Skin of body (tissue), 2 donors: ENCODE data around the gene MCTP1. TPM values are rescaled to one million over a fixed set of nuclear protein-coding genes. Genes with fewer than 3 reads are reported as not detected.
"Not testable (repeated sequence)": the region's sequence is repeated elsewhere in the genome, so short reads cannot be mapped to it uniquely, and the experiment has no call there.

Experiments used
- DNase-seq: peaks from one replicate; lab custom pipeline; 2025; lab: John Stamatoyannopoulos, UW
- total RNA-seq: library from RNA; depleted of rRNA; stranded (reverse); fragments of >200 nt; gene quantifications from one replicate; pipeline ENCODE4 v1.2.3, GENCODE V29; 2014

MCTP1 gene
- total RNA-seq, 1 donor from 2014 or later = 30.8 TPM

DNA sequence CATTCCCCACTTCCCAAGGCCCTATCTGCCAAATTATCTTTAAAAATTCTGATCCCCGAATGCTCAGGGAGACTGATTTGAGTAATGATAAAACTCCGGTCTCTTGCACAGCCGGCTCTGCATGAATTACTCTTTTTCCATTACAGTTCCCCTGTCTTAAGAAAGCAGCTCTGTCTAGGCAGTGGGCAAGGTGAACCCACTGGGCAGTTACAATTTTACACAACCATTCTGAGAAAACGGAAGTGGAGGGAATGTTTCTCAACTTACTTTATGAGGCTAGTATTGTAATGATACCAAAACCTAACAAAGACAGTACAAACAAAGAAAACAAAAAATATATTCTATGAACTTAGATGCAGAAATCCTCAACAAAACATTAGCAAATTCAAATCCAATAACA is 100.0 kb downstream of the MCTP1 start:
- no peak for DNase-seq

- DNase-seq = no peak
Measured at GRCh38 chr5:95181644-95182043, 103.2 kb downstream of the MCTP1 start.

DNA sequence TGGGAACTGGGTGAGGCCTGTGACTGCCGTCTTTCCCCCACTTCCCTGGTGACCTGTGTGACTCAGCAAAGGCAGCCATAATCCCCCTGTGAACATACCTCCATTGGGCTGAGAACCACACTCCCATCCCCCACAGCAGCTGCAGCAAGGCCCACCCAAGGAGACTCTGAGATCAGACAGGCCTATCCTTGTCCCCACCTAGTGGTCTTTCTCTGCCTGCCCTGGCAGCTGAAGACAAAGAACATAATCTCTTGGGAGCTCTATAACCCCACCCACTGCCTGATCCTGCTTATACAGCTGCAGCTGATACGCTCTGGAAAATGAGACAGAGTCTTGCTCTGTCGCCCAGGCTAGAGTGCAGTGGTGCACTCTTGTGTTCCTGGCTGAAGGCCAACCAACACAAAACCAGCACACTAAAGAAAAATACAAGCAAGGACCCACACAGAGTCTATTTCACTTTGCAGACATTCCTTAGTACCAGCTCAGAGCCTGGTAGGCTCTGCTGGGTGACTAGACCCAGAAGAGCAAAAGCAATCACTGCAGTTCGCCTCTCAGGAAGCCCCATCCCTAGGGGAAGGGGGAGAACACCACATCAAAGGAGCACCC is 106.7 kb downstream of the MCTP1 start:
- DNase-seq = no peak

DNA sequence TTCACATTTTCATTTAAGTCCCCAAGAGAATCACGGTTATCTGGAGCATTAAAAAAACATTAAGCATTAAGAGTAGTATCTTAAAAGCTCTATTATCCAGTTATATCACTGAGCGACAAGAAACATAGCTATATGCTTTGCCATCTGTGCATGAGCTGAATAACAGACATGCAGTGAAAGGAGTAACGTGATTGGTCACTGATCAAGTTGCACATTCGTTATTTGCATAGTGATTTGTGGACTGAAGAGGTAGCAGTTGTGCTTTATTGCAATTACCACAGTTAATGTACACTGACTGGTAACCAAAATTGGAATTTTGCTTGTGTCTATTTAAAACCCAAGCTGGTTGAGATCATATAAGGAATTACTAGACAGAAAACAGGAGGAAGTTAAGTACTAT is 107.4 kb downstream of the MCTP1 start:
- no peak for DNase-seq

GRCh38 chr5:95175106-95175505 is 109.8 kb downstream of the MCTP1 start:
- DNase-seq = no peak

DNA sequence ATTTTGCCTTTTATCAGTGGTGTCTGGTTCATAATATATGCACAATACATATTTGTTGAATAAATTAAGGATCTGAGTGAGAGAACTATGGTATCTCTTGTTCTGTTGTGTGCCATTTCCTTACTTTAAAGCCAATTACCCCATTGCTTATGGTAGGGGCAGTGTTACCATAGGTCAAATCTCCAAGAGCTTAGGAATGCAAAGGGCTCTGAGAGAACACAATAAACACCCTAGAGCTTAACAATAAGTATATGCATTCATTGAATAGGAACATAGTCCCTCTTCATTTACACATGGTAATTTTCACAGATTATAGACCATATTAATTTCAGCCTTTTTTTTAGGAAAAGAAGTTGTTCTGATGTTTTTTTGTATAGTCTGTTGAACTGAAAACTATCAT is 112.2 kb downstream of the MCTP1 start:
- no peak for DNase-seq

GRCh38 chr5:95164861-95165260 is 120.0 kb downstream of the MCTP1 start:
- no peak for DNase-seq

GRCh38 chr5:95163079-95163478 is 121.8 kb downstream of the MCTP1 start:
- no peak for DNase-seq

DNA sequence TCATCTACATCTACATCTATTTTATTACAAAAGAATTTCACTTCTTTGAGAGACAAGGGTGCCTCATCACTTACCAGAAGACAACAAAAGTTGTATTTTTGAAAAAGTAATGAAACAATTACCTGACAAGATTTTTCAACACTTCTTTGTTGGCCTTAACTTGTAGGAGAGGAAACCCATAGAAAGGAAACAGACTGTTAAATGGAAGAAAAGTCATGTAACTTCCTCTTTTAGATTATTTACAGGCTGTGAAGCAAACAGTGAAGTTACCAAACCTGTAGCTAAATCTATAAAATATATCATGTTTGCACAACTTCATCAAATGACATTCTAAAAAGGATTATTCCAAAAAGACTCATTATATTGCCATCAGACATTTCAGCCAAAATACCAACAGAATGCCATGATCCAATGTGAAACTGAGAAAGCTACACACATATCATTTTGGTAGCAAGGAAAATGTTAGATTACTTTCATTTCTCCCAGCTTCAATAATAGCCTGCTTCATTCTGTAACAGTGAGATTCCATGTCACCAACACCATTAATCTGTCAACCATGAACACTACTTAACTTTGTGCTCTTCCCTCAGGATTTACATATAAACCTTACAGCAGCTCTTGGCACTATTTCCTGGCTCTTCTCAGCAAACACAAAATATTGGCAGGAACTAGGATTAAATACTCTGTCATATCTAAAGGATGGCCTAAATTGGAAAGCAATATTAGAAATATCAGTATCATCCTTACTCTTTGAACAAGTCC is 122.5 kb downstream of the MCTP1 start:
- DNase-seq = no peak

DNA sequence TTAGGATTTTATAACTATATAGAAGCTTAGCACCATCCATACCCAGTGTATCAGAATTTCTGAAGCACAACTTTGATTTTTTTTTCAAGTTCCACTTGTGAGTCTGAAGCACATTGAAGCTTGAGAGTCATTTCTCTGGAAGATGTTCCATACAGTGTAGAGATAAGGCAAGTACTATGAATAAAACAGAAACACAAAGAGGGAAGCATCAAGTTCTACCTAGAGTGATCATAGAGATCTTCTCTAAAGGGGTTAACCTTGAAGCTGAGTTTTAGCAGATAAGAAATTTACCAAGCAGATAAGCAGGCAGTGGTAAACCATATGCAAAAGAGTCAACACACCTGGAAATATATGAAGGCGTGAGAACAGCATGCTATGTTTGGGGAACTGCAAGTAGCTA is 125.3 kb downstream of the MCTP1 start:
- DNase-seq = no peak

- no peak for DNase-seq
Measured at GRCh38 chr5:95155888-95156287, 129.0 kb downstream of the MCTP1 start.

GRCh38 chr5:95153511-95153910 is 131.4 kb downstream of the MCTP1 start:
- peak; percentile 4 for DNase-seq

GRCh38 chr5:95152535-95152934 is 132.4 kb downstream of the MCTP1 start:
- DNase-seq = no peak

GRCh38 chr5:95152131-95152530 is 132.8 kb downstream of the MCTP1 start:
- no peak for DNase-seq

DNA sequence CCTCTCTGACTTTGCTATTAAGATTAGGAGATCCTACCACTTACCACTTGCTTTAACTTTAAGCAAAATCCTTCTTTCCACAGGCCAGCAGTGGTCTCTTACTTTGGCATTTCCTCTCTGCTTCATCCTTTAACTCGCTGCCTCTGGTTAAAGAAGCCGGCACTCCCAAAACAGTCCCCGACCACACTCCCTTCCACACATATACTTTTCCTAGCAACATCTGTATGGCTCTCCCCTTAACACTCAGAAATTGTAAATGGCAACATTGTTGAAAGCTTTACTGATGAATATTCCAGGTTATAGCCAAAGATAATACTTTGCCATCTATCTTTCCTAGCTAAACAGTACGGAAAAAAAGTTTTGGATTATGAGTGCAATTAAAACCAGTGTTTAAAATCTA is 133.2 kb downstream of the MCTP1 start:
- DNase-seq = no peak

DNA sequence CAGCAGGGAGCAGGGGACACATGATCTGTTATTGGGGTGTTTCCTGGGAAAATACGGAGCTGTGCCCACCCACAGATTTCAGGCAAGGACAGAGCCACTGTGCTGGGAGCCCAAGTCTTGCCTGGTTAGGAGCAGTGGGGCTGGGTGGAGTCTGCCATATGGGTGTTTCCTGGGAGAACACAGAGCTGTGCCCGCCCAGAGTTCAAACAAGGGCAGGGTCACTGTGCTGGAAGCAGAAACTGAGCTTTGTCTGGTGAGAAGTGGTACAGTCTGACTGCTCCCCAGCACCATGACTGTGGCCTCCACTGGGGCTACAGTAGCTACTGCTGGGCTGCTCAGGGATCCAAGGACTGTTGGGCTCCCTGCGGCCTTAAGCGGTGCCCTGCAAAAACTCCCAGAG is 135.5 kb downstream of the MCTP1 start:
- DNase-seq = no peak

GRCh38 chr5:95148453-95148852 is 136.4 kb downstream of the MCTP1 start:
- no peak for DNase-seq

GRCh38 chr5:95143858-95144257 is 141.0 kb downstream of the MCTP1 start:
- DNase-seq = not testable (repeated sequence)

DNA sequence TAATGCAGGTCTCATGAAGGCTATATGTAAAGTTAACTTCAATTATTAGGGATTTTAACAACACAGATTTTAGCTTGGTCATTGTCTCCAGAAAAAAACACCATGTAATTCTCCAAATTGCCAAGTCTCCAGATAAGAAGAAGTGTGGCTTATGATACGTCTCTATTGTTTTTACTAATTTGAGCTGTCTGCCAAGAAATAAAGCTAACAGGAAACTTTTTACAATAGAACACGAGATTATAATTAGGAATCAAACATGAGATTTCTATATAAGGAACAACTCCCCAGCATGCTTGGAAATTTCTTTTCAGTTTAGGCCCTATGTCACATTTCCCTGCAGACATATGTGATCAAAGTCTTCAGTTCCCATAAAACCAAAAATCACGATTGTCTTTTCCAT is 142.7 kb downstream of the MCTP1 start:
- DNase-seq = no peak

- no peak for DNase-seq
Measured at GRCh38 chr5:95141141-95141540, 143.8 kb downstream of the MCTP1 start.

DNA sequence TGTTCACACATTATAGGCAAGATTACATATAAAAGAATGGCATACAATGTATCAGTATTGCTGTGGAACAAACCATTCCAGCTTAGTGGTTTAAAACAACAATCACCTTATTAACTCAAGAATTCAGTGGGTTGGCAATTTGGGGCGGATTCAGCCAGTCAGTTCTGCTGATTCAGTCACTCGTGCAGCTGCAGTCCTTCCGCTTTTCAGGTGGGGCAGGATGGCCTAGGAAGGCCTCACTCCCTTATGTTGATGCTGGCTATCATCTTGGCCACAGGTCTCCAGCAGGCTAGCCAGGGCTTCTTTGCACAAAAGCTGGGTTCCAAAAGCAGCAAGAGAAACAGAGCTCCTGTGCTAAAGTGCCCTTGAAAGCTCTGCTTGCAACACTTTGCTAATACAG is 150.6 kb downstream of the MCTP1 start:
- DNase-seq = no peak

DNA sequence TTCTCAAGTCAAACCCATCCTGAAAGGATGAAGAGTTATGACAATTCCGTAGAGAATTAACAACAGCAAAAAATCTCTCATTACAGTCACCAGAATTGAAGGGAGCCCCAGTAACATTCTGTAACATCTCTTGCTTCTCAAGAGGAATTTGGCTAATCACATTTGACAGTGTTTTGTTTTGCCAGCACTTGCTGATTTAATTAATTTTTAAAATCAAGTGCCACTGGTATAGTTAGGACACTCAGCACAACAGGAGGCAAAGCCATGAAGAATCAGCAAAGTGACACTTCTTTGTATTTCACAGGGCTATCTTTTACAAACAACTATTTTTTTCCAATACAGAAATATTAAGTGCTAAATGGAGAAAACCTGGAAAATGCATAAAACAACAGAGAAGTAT is 152.8 kb downstream of the MCTP1 start:
- DNase-seq = no peak

DNA sequence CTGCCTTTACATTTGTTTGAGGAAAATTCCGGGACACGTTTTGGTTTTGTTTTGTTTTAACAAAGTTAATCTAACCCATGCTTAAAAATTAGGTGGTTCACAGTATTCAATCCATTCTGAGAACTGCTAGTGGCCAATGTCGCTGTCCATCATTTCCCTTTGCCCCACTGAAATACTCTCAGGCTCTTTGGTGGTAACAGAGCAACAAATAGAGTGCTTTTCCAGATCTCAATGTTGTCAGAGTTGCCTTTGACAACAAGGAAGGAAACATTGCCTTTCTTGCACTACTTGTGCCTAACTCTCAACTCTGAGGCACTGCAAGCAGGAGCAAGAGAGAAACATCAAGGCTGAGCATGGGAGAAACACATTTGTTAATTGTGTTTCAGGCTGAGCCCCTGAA is 154.0 kb downstream of the MCTP1 start:
- peak; percentile 11 for DNase-seq
